ENCODE data around the gene OOSP2. TPM values are rescaled to one million over a fixed set of nuclear protein-coding genes. Genes with fewer than 3 reads are reported as not detected.
"Not testable (repeated sequence)": the region's sequence is repeated elsewhere in the genome, so short reads cannot be mapped to it uniquely, and the experiment has no call there.

The OOSP2 gene
- total RNA-seq, 1 experiment from 2014 or later = not detected

DNA sequence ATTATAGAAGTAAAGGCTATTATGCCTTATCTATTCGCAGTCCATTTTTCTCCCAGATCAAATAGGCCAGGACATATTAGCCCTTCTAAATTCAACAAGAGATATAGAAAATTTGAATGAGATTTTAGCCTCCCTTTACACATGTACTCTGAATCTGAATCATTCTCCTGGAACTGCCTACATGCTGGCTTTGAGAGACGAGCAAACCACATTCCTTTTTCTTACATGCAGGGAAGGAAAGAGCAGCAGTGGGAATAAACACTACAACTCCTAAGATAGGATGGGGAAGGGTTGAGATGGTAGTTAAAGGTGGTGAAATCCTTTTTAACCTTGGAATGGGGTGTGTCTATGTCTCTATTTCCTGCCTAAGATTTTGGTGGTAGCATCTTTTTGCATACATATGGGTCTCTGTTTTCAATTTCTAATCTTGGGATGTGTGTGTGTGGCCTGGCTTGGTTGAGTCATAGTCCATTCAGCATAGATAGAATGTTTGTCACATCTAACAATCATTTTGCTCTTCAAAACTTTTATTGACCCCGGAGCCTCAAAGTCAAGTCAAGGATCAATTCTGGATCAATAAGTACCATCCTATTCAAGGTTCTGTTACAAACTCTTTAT lies 11.1 kb upstream of the OOSP2 start:
- ChIA-PET CTCF (no interaction called here), POLR2A (ENCODE audit: low non-redundant PET) (no interaction called here)
- H3K4me3 ChIP-seq (ENCODE audit: low read depth, low read length, poor library complexity, severe bottlenecking) = no peak overlapping the region
- no peaks in the 10 kb centered on the region for H3K9me3 ChIP-seq (ENCODE audit: low read depth, low read length, poor library complexity, severe bottlenecking)
- no peak for DNase-seq (ENCODE audit: low spot score)
- H3K4me1 ChIP-seq (ENCODE audit: insufficient read depth, low read length, poor library complexity, severe bottlenecking) = no peaks in the 10 kb centered on the region
- no peak overlapping the region for H3K27ac ChIP-seq (ENCODE audit: low read depth, low read length, poor library complexity, severe bottlenecking)
- H3K36me3 ChIP-seq (ENCODE audit: insufficient read depth, low read length, poor library complexity, severe bottlenecking) = no peaks in the 10 kb centered on the region
- intact Hi-C loops (cut with micrococcal nuclease; ENCODE audit: unreplicated experiment) = loop anchor here (10.0 kb wide), 1 partner anchor 204 kb away; no protein-coding TSS in a partner anchor
- no TSS peak for BruUV-seq (replicated peaks)
- H3K27me3 ChIP-seq (replicated peaks; ENCODE audit: insufficient read depth, low read depth, low read length, poor library complexity) = peaks cover 56% of the 10 kb centered on the region
- TF ChIP-seq EZH2 (IDR thresholded peaks at IDR 0.05; ENCODE audit: borderline replicate concordance, low read depth, low read length, poor library complexity, severe bottlenecking) = no peak
- TF ChIP-seq, protein P1, sequence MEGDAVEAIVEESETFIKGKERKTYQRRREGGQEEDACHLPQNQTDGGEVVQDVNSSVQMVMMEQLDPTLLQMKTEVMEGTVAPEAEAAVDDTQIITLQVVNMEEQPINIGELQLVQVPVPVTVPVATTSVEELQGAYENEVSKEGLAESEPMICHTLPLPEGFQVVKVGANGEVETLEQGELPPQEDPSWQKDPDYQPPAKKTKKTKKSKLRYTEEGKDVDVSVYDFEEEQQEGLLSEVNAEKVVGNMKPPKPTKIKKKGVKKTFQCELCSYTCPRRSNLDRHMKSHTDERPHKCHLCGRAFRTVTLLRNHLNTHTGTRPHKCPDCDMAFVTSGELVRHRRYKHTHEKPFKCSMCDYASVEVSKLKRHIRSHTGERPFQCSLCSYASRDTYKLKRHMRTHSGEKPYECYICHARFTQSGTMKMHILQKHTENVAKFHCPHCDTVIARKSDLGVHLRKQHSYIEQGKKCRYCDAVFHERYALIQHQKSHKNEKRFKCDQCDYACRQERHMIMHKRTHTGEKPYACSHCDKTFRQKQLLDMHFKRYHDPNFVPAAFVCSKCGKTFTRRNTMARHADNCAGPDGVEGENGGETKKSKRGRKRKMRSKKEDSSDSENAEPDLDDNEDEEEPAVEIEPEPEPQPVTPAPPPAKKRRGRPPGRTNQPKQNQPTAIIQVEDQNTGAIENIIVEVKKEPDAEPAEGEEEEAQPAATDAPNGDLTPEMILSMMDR (conservative IDR thresholded peaks at IDR 0.05; ENCODE audit: low read depth, low read length) = no peak

DNA sequence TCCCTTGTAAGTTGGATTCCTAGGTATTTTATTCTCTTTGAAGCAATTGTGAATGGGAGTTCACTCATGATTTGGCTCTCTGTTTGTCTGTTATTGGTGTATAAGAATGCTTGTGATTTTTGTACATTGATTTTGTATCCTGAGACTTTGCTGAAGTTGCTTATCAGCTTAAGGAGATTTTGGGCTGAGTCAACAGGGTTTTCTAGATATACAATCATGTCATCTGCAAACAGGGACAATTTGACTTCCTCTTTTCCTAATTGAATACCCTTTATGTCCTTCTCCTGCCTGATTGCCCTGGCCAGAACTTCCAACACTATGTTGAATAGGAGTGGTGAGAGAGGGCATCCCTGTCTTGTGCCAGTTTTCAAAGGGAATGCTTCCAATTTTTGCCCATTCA lies 10.2 kb downstream of the OOSP2 start:
- CTCF ChIA-PET; H3K36me3 ChIP-seq (ENCODE audit: insufficient read depth, low read length, poor library complexity, severe bottlenecking); H3K9me3 ChIP-seq (ENCODE audit: low read depth, low read length, poor library complexity, severe bottlenecking); DNase-seq (ENCODE audit: low spot score); BruUV-seq (replicated peaks); H3K4me3 ChIP-seq (ENCODE audit: low read depth, low read length, poor library complexity, severe bottlenecking); H3K4me1 ChIP-seq (ENCODE audit: insufficient read depth, low read length, poor library complexity, severe bottlenecking); H3K27ac ChIP-seq (ENCODE audit: low read depth, low read length, poor library complexity, severe bottlenecking); POLR2A ChIA-PET (ENCODE audit: low non-redundant PET); intact Hi-C loops (cut with micrococcal nuclease; ENCODE audit: unreplicated experiment): not testable (repeated sequence)
- peaks cover 31% of the 10 kb centered on the region for H3K27me3 ChIP-seq (replicated peaks; ENCODE audit: insufficient read depth, low read depth, low read length, poor library complexity)

DNA sequence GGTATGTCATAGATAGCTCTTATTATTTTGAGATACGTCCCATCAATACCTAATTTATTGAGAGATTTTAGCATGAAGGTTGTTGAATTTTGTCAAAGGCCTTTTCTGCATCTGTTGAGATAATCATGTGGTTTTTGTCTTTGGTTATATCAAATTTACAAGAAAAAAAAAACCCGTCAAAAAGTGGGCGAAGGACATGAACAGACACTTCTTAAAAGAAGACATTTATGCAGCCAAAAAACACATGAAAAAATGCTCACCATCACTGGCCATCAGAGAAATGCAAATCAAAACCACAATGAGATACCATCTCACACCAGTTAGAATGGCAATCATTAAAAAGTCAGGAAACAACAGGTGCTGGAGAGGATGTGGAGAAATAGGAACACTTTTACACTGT lies 10.6 kb downstream of the OOSP2 start:
- H3K4me3 ChIP-seq (ENCODE audit: low read depth, low read length, poor library complexity, severe bottlenecking); DNase-seq (ENCODE audit: low spot score); intact Hi-C loops (cut with micrococcal nuclease; ENCODE audit: unreplicated experiment); H3K9me3 ChIP-seq (ENCODE audit: low read depth, low read length, poor library complexity, severe bottlenecking); POLR2A ChIA-PET (ENCODE audit: low non-redundant PET); BruUV-seq (replicated peaks); CTCF ChIA-PET; H3K4me1 ChIP-seq (ENCODE audit: insufficient read depth, low read length, poor library complexity, severe bottlenecking); H3K36me3 ChIP-seq (ENCODE audit: insufficient read depth, low read length, poor library complexity, severe bottlenecking); H3K27ac ChIP-seq (ENCODE audit: low read depth, low read length, poor library complexity, severe bottlenecking): not testable (repeated sequence)
- H3K27me3 ChIP-seq (replicated peaks; ENCODE audit: insufficient read depth, low read depth, low read length, poor library complexity) = peaks cover 29% of the 10 kb centered on the region

DNA sequence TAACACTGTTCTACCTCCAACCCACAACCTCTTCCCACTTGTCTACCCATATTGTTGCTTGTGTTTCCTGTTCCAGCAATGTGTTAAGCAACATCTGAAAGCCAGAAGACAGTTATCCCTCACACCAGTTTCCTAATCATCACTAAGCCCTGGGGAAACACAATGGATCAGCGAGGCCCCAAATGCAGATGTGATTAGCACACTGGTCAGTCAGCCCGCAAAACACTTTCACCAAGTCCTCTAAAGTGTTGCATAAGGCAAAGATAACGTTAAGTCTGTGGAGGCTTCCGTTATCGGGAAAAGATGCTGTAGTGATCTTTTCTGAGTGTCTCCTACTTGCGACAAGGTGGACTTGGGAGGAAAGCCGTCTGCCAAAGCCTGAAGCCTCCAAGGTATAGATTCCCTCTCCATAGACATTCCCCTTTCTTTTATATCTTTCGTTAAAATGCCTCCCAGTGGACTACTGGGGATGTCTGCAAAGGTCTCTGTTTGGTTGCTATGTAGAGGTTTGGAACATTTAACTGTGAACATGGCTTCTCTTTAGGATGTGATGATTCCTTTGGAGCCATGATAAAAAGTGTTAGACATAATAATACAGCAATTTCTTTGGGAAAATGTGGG lies 16.2 kb downstream of the OOSP2 start, which contains the start of gene MS4A3:
Gene MS4A3 (plus strand): TSS at position 317 of the 621 bp plus-strand sequence. CDS start 4,496 bp downstream, outside the sequence.
- H3K27ac ChIP-seq (ENCODE audit: low read depth, low read length, poor library complexity, severe bottlenecking) = no peak within 1 kb of the TSS
- BruUV-seq (replicated peaks) = no TSS peak
- no peaks in the 10 kb centered on the region for H3K36me3 ChIP-seq (ENCODE audit: insufficient read depth, low read length, poor library complexity, severe bottlenecking)
- H3K4me1 ChIP-seq (ENCODE audit: insufficient read depth, low read length, poor library complexity, severe bottlenecking) = no peaks in the 10 kb centered on the region
- no peaks in the 10 kb centered on the region for H3K9me3 ChIP-seq (ENCODE audit: low read depth, low read length, poor library complexity, severe bottlenecking)
- H3K4me3 ChIP-seq (ENCODE audit: low read depth, low read length, poor library complexity, severe bottlenecking) = no peak within 1 kb of the TSS
- DNase-seq (ENCODE audit: low spot score) = no peak
- intact Hi-C loops (cut with micrococcal nuclease; ENCODE audit: unreplicated experiment) = no loop called here
- TF ChIP-seq, protein P1 (conservative IDR thresholded peaks at IDR 0.05; ENCODE audit: low read depth, low read length) = no peak
- no peak for TF ChIP-seq EZH2 (IDR thresholded peaks at IDR 0.05; ENCODE audit: borderline replicate concordance, low read depth, low read length, poor library complexity, severe bottlenecking)
- ChIA-PET POLR2A (ENCODE audit: low non-redundant PET) (no interaction called here), CTCF (no interaction called here)
- H3K27me3 ChIP-seq (replicated peaks; ENCODE audit: insufficient read depth, low read depth, low read length, poor library complexity) = peaks cover 36% of the 10 kb centered on the region
